GM19395 (cell line): Measurements from ENCODE around the gene UMAD1.

Experiments used
- ATAC-seq: cut with Tn5 transposase; IDR thresholded peaks from one replicate; pipeline ENCODE4 v1.9.1; 2021; ENCODE audit warnings: mild to moderate bottlenecking, moderate library complexity; ENCODE audit not compliant: unreplicated experiment

The UMAD1 gene

DNA sequence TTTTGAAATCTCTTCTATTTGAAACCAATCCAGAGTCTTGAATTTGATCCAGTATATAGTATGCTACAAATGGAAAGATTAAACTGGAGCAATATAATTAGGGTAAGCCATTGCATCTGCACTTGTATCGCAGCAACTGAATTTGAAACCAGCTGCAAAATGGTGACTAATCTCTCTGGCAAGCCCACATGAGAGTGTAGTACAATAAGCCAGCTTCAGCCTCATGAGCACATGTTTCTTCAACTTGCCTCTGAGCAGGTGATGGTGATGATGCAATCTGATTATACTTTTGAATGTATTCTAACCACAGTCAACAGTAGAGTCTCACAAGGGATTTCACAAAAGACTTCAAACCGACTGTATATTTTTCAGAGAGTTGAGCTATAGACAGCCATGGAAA is 78.7 kb downstream of the UMAD1 start:
- ATAC-seq, result peak; percentile 98

DNA sequence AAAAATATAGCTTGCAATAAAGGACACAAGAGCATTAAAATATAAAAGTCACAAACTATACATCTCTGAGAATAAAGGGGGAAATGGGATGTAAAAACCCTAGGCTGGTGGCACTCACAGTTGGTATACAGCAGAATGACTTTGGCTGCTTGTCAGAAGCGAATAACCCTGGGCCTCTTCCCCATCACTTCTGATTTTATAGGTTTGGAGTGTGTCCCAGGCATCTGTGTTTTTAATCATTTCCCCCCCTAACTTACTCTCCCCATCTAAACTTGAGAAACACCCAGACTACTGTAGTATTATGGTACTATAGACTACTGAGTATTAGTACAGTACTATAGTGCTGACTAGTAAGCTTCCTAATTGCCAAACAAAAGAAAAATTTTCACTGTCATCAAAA is 79.6 kb downstream of the UMAD1 start:
- no peak for ATAC-seq

DNA sequence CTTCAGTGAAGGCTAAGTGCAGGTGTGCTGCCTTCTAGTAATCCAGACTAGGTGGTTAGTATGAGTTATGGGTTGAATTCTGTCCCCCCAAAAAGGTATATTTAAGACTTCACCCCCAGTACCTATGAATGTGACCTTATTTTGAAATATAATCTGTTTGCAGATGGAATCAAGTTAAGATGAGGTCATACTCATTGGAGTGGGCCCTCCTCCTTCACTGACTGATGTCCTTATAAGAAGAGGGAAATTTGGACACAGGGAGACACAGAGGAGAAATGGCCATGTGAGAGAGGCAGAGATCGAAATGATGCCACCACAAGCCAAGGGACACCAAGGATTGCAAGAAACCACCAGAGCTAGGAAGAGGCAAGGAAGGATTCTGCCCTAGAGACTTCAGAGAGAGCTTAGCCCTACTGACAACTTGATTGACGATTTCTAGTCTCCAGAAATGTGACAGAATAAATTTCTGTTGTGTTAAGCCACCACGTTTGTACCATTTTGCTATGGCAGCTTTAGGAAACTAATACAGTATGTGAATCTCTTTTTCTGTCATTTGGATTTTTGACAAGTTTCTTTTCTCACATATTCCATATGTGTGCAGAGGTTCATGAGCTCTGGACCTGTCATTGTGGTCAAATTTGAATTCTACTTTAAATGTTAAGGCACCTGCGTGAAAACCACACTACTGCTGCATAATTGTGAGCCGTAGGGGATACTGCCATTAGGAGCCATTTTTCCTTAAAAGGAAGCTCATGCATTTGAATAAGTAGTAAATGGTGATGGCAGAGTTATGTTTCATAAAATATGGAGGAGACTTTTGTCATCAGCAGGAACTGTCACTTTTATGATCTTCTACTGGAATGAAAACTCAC is 80.4 kb downstream of the UMAD1 start:
- ATAC-seq, result no peak

DNA sequence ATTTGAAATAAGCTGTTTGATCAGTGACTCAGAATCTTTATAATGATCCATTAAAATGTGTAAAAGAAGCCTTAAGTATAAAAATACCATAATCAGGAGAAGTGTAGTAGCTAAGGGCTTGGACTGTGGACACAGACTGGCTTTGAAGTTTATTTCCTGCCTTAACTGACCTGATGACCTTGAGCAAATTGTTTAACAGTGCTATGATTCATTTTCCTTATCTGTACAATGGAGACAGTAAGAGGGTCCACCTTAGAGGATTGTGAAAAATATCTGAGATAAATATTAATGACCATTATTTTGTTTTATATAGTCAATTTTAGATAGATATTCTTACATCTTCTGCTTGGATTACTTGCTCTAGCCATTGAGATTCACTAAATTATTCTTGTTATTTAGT is 91.2 kb downstream of the UMAD1 start:
- no peak for ATAC-seq

DNA sequence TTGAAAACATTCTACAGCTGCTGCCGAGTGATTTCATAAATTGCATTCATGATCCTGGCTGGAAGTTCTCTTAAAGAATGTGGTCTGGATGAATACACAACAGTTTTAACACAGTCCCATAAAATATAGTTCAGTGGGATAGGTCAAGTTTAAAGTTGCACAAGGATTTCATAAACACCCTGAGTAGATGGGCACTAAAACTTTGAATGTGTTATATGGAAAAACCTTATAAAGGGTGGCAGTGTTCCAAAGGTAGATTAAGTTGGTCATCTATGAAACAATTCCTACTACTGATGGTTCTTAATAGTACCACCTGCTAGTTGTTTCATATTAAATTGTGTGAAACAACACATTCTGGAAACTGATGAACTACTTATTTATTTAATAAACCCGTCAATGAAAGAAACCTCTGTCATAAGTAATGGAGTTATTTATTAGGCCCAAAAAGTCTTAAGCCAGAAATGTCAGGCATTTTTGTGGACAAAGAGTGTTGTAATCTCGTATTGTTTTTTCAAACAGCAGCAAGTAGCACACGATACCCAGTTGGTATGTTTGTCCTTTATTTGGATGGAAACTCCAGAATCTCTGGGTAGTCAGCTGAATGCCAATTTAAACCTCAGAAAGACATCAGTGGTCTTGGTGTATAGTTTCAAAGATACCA is 92.2 kb downstream of the UMAD1 start:
- no peak for ATAC-seq

DNA sequence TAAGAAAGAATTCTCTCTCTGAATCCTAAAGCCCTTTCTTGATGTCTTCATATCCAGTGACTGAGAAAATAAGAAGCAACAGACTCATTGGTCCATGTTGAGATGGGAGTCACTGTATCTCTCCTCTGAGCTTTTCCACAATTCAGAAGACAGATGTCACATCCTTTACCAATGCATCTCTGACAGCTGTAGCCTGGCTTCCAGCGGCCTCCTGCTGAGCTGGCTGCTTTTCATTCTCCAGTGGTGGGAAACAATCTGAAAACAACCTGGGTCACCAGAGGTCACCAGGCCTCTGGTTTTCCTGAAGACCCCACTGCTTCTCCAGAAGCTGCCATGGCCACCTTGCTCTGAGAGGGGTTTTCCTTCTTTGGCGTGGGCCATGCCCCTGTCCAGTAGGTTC is 96.1 kb downstream of the UMAD1 start:
- ATAC-seq, result no peak

DNA sequence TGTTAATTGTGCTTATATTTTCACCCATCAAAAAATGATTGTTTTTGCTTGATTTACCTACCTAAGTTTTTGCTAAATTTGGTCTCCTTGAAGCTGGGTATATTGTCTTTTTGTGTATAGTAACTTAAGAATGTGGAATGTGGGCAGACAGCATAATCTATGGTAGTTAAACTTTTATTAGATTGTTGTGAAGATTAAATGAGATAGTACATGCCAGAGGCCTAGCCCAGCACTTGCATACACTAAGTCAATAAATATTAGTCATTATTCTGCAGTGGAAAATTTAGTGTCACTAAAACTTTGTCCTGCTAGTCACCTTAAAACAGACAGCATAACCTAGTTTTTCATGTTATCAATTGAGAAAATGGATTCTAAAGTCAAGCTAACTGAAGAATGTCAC is 97.1 kb downstream of the UMAD1 start:
- no peak for ATAC-seq

DNA sequence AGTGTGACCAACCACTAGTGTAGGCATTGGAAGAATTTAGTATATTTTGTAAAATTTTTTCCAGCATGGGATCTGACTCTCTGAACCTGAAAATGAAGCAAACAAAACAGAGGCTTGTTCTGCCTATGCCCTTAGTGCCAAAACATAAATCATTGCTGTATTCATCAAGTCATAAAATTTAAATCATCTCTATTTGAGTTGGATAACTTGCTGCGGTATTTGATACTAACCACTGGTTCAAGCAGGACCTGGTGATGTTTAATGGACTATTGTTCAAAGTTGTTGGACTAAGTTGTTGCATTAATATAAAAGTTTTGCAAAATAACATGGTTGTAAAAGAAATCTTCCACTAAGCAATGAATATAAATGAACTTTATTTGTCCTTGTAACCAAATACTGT is 97.6 kb downstream of the UMAD1 start:
- no peak for ATAC-seq

DNA sequence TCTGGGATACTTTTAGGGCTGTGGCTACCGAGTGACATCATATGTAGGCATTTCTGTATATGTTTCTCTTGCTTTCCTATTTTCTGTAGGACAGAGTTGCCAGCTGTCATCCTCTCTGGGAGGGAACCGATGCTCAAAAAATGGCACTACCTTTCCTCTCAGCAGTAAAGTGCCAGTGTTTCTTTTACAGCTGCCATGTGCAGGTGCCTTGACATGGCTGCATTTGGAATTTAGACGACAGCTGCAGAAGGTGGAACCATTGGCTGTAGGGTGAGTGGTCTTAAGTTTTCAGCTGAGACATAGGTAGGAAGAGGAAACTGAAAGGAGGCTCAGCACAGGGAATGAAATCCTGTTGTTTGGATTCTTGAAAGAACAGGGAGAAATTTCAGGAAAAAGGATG is 98.1 kb downstream of the UMAD1 start:
- ATAC-seq, result no peak

DNA sequence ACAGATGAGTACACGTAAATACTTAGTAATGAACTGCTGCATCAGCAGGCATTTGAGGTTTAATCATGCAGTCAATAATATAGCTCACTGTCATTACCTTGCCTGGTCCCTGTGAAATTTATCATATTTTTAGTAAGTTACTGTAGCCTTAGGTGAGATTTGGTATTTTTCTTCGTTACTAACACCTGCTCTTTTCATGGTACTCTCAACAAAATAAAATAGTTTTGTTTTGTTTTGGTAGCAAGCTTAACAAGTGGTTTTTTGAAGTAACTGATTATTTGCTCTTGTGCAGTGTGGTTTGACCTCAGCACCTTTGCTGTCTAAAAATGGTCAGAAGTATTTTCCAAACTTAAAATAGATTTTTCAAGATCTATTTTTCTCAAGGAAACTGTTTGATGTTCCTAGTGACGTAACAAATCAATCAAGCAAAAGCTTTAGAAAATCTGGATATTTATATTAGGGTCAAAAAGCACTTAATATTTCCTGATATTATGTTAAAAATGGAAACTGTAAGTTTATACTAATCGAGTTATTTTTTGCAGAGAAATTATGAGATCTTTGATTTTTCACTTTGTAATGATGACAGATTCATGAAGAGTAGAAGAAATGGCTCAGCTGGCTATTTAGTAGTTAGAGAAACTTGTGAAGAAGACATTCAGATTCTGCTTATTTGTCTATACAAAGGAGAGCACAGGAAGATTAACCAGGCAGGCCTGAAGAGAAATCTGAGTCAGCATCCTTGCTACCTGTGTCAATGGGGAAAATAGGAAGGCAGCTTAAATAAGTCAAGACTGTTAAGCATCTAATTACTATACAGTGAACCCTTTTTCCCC is 98.9 kb downstream of the UMAD1 start:
- no peak for ATAC-seq

DNA sequence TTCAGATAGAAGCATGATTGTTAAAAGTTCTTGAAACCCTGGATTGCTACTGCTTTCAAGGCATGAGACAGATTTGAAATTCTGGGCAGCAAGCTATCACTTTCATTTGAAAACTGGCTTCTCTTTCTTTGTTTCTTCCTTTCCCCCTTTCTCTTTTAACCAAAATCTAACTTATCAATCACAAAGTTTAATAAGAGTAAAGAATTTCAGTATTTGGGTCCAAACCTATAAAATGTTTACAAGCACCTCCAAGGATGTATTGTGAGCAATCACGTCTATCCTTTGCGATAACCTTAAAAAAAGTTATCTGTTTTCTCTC is 99.4 kb downstream of the UMAD1 start:
- no peak for ATAC-seq

DNA sequence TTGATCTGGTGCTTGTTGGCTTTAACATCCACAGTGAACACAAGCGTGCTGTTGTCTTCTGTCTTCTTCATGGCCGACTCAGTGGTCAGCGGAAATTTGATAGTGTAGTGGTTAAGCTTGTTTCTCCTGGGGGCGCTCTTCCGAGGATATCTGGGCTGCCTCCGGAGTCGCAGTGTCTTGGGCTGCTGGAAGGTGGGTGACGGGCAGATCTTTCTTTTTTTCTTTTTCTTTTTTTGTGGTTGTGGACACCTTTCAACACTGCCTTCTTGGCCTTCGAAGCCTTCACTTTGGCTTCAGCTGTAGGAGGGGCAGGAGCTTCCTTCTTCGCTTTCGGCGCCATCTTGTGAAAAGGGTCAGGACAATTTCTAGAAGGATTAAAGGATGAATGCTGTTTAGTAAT is 101.7 kb downstream of the UMAD1 start:
- ATAC-seq, result no peak

DNA sequence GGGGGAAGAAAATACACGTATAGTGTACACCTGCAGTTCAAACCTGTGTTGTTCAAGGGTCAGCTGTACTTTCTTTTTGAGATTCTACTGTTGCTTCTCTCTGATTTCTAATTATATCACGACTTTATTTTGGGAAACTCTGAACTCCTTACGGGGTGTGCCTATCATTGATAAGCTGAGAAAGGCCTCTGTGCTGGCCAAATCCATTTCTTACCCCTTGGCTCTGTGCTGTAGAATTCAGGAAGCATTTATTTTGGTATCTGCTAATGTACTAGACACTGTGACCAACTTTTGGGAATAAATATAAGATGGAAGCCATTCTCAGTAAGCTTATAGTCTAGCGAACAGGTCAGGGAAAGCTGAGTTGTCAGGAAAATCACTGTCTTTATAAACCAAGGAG is 104.7 kb downstream of the UMAD1 start:
- ATAC-seq, result no peak

DNA sequence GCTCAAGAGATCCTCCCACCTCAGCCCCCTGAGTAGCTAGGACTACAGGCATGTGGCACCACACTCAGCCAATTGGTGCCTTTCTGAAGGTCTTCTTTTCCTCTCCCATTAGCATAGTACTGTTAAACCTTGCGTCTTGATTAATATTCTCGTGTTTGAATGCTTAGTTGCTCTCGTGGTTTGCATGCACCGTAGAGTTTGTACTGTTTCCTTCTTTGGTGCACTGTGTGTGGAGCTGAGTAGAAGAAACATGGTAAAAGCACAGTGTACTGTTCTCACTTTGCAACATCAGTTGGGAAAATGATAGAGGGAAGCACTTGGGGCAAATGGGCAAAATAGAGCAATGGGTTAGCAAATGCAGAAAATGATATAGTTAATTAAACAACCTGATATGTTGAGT is 105.4 kb downstream of the UMAD1 start:
- ATAC-seq, result no peak

DNA sequence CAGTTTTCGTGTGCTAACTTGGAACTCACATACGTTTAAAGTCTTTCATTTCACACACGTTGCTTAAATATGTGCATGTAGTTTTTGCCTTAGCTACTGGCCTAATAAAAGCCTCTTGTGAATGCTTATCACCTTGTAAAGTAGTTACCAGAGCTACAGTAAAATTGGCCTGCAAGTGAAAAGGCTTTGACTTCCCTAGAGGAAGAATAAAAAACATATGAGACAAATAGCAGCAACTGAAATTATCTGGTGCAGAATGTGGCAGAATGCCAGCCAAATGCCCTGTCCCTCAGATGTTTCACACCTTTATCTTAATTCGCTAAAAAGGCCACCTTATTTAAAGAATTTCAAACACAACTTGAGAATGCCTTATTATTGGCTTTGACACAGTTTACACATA is 105.9 kb downstream of the UMAD1 start:
- ATAC-seq, result no peak

DNA sequence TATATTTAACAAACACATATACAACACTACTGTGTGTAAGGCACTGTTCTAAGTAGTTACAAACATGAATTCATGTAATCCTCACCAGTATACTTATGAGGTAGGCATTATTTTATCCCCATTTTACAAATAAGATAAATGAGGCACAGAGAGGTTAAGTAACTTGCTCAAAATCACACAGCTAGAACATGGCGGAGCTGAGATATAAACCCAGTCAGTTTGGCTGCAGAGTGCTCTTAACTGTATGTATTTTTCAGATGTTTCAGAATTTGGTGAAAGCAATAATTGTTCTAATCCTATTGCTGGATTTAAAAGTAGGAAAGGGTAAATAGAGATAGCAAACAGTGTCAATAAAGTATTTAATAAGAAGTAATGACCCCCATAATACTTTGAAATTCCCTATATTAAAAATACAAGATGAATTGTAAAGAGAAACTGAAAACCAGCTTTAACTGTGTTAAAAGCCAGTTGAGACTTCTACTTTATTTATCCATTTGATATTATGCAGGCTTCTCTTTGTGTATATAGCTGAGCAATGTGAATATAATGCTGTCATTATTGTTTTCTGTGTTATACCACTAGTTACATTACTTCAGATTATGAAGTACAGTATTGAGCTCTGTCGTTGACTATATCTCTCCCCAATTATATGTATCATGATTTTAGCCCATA is 110.2 kb downstream of the UMAD1 start:
- ATAC-seq, result no peak

DNA sequence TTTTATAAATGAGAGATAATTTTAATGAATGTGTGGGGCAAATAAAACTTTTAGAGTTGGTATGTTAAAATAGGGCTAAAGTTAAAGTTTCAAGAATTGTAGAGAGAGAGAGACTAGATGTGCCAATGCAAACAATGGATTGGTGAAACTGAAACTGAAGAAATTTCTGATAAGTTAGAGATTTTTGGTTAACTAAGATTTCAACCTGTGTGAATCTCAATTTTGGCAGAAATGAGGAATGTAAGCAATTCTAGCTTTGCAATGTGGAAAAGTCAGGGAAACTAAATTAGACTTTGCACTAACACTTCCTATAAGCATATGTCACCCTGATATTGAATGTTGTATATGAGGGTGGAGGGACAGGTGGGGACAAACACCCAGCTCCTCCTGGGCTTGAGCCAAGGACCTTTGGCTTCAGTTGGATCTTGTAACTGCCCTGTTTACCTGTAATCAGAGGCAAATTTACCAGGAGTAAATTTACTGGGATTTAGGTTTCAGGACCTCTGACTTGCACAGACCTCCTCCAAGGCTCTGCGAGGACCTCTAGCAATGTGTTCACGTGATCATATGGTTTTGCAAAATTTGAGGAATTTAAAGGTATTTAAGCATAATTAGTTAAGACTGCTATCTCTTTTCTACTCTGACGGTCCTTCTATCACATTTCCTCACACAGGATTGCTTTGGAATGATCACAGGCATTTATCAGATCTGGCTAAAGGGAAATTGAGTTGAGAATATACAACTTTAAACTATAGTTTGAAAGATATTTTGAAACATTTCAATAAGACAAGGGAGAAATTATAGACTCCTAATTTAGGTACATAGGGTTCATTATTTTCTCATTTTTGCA is 110.9 kb downstream of the UMAD1 start:
- no peak for ATAC-seq

DNA sequence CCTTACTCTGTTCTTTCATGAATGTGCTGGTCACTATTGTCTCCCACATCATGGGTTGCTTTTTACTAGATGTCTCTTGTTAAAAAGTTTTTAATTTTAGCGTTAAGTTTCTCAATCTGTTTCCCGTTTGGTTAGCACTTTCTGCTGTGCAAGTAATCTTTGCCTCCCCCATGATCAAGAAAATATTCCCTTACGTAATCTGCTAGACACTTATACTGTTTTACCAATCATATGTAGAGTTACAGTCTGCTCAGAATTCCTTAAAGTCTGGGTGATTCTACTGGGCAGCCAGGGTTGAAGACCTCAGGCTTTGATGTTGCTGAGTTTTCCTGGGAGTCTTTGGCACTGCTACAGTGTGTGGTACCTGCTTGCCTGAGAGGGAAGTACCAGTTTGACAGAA is 116.0 kb downstream of the UMAD1 start:
- no peak for ATAC-seq

DNA sequence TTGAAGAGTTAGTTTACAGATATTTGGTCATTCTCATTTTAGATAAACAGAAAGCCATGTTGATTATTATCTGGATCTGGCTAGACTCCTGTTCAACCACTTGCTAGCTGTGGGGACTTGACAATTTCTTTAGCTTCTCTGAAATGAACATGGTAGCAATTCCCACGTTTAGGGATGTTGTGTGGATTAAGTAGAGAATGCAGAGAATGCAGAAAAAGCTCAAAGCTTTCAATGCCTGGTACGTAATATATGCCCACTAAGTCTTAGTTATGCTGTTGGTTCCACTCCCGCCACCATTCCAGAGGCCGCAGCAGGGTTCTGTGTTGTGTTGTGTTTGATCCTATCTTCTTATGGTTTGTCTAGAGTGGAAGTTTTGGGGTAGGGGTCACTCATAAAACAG is 117.0 kb downstream of the UMAD1 start:
- ATAC-seq, result no peak

DNA sequence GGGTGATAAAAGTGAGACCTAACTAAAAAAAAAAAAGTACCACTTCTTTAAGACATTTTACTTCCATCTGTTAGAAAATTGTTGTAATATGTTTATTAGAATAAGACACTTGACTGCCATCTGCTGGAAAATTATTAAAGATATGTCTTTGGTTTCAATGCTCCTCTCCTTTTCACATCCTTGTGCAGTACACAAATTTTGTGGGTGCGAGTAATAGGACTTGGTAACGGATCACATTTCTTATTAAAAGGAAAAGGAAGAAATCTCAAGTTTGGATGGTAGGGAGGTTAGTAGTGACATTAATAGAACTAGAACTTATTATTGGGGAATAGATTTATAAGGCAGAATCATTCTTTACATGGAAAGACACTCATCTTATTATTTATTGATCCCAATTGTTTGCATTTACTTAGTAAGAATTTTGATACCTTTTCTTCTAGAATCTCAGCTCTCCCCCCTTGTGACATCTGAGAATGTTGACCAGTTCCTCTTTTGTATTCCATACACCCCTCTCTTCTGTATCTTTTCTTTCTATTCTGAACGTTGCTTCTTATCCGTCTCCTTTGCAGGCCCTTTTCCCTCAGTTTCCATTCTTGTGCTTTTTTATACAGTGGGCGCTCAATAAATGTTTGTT is 120.9 kb downstream of the UMAD1 start:
- peak; percentile 36 for ATAC-seq
